ENCODE measurements around the gene ECT2L. TPM values are rescaled to one million over a fixed set of nuclear protein-coding genes. Genes with fewer than 3 reads are reported as not detected.

Gene ECT2L
- total and polyA plus RNA-seq, 2 of the 13 experiments (the other 11 are each of a cell fraction or from before 2014, with no cell fraction given), result 0.12 TPM; not detected in 1

- Histone ChIP-seq H3K27me3 (ENCODE audit: control insufficient read depth in 1 of 2, insufficient read depth in 2 of 2, low read length in 2 of 2) (peaks cover 3 to 17% of the 10 kb centered on the region in 2 experiments; a peak in 4 of 5 replicates), H3K9me3 (ENCODE audit: low read length) (no peaks in the 10 kb centered on the region), H3K4me3 (replicated peaks in 1 of 3; ENCODE audit: insufficient read depth in 1 of 3, low read depth in 2 of 3, low read length in 3 of 3) (no peak overlapping the region), H3K4me1 (ENCODE audit: insufficient read depth, low read length) (no peaks in the 10 kb centered on the region), H2AFZ (ENCODE audit: low read length) (no peak overlapping the region), H4K20me1 (ENCODE audit: insufficient read depth, low read length) (no peaks in the 10 kb centered on the region), H3K9ac (ENCODE audit: insufficient read depth, low read depth, low read length) (no peak overlapping the region), H3K4me2 (ENCODE audit: low read depth, low read length) (no peak overlapping the region), H3K27ac (ENCODE audit: extremely low read length, insufficient read depth, low read length) (no peak overlapping the region), H3K79me2 (ENCODE audit: insufficient read depth, low read length) (no peaks in the 10 kb centered on the region), H3K36me3 (replicated peaks in 1 of 2; ENCODE audit: control insufficient read depth in 1 of 2, insufficient read depth in 2 of 2, low read length in 2 of 2) (no peaks in the 10 kb centered on the region)
- BruUV-seq (replicated peaks), result no TSS peak
- POLR2A ChIA-PET, result no interaction called here
- FAIRE-seq (no peak), DNase-seq (ENCODE audit: low spot score) (no peak), ATAC-seq (no peak)
- intact Hi-C loops (cut with micrococcal nuclease; ENCODE audit: unreplicated experiment), result no loop called here
- in situ Hi-C loops (cut with HindIII; ENCODE audit: extremely low pct_ligation_motif_present, low pct_unique_long_range_greater_than_20kb), result no loop called here
- CTCF ChIA-PET (ENCODE audit: low intra/inter-chr PET ratio, low total read pairs), result no interaction called here
- TF ChIP-seq CHD4 (IDR thresholded peaks at IDR 0.05; ENCODE audit: borderline replicate concordance, low read length) (no peak), ZNF333 (CRISPR knock-in tag; IDR thresholded peaks at IDR 0.05; ENCODE audit: borderline replicate concordance) (no peak), BORCS8-MEF2B (CRISPR knock-in tag; IDR thresholded peaks at IDR 0.05) (no peak), ZNF556 (CRISPR knock-in tag; IDR thresholded peaks at IDR 0.05; ENCODE audit: borderline replicate concordance) (no peak), FOXP4 (CRISPR knock-in tag; IDR thresholded peaks at IDR 0.05) (no peak), DDIT3 (CRISPR knock-in tag; IDR thresholded peaks at IDR 0.05) (no peak), ZNF275 (CRISPR knock-in tag; IDR thresholded peaks at IDR 0.05; ENCODE audit: borderline replicate concordance) (no peak), NFAT5 (CRISPR knock-in tag; IDR thresholded peaks at IDR 0.05) (no peak), SRSF9 (IDR thresholded peaks at IDR 0.05; ENCODE audit: borderline replicate concordance, insufficient read depth, low read depth, low read length, poor library complexity, severe bottlenecking) (no peak), ZNF451 (CRISPR knock-in tag; IDR thresholded peaks at IDR 0.05) (no peak), KLF16 (CRISPR knock-in tag; IDR thresholded peaks at IDR 0.05) (no peak), ZBTB1 (CRISPR knock-in tag; IDR thresholded peaks at IDR 0.05; ENCODE audit: borderline replicate concordance) (no peak)
Measured at GRCh38 chr6:138868181-138868580, 72.3 kb downstream of the ECT2L start.
